AG04450 (cell line): ENCODE data around the gene ZBTB7C. TPM values are rescaled to one million over a fixed set of nuclear protein-coding genes. Genes with fewer than 3 reads are reported as not detected.

Source experiments
- CTCF ChIA-PET: fragments of 300-600, 350-600 bp; formaldehyde crosslinking; extraction: SDS; loops from one replicate; lab custom pipeline; 2022; ENCODE audit warnings: antibody characterized with exemption, inconsistent platforms; lab: Charles Lee
- POLR2A ChIA-PET: fragments of 350-600 bp; formaldehyde crosslinking; extraction: SDS; loops from one replicate; lab custom pipeline; 2021; ENCODE audit warnings: antibody characterized with exemption, inconsistent platforms; lab: Yijun Ruan, JAX
- DNase-seq: peaks from one replicate; pipeline ENCODE4 v3.0.0-alpha.2; 2011; ENCODE audit warnings: low read depth, low spot score
- H3K27ac ChIP-seq: one replicate; pipeline ENCODE4 v1.5.1; 2012; ENCODE audit warnings: low read depth, low read length, control low read depth
- H3K27me3 ChIP-seq: one replicate; pipeline ENCODE4 v1.6.0; 2012; ENCODE audit warnings: low read length; ENCODE audit not compliant: control insufficient read depth, insufficient read depth
- H3K4me3 ChIP-seq: 2 replicates; pipeline ENCODE4 v1.5.1; 2011; ENCODE audit warnings: mild to moderate bottlenecking, low read depth, low read length, control low read depth
- H3K9me3 ChIP-seq: 2 replicates; pipeline ENCODE4 v1.5.1; 2012; ENCODE audit warnings: low read length; ENCODE audit not compliant: control insufficient read depth, insufficient read depth
- polyA plus RNA-seq: library from polyadenylated mRNA; depleted of rRNA; stranded (reverse); fragments of >200 nt; gene quantifications from 2 replicates; pipeline ENCODE4 v1.2.3, GENCODE V29; 2011
- TF ChIP-seq, protein P1 (sequence below): IDR thresholded peaks from 2 replicates; pipeline ENCODE4 v1.5.1; 2011; ENCODE audit warnings: low read depth, low read length, control low read depth, inconsistent platforms

ZBTB7C gene
- polyA plus RNA-seq, 1 experiment = not detected

DNA sequence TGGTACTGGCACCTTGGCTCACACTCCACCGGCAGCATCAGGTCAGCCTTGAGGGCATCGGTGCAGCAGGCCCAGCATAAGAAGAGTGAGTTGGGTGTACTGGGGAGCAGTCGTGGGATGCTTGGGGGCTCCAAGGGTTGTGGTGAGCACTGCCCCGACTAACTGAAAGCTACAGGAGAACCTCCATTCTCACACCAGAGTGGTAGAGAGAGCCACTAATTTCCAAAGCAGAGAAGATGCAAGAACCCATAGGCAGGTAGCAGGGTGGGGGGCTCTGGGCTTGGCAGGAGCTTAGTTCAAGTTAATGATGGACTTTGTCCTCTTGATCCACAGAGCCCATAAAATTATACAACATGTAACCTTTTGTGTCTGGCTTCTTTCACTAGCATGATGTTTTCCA, 330.7 kb downstream of the ZBTB7C start:
- ChIA-PET CTCF (no interaction called here), POLR2A (no interaction called here)
- H3K9me3 ChIP-seq = no peaks in the 10 kb centered on the region
- H3K27me3 ChIP-seq = no peaks in the 10 kb centered on the region
- H3K27ac ChIP-seq = no peak overlapping the region
- TF ChIP-seq, protein P1, sequence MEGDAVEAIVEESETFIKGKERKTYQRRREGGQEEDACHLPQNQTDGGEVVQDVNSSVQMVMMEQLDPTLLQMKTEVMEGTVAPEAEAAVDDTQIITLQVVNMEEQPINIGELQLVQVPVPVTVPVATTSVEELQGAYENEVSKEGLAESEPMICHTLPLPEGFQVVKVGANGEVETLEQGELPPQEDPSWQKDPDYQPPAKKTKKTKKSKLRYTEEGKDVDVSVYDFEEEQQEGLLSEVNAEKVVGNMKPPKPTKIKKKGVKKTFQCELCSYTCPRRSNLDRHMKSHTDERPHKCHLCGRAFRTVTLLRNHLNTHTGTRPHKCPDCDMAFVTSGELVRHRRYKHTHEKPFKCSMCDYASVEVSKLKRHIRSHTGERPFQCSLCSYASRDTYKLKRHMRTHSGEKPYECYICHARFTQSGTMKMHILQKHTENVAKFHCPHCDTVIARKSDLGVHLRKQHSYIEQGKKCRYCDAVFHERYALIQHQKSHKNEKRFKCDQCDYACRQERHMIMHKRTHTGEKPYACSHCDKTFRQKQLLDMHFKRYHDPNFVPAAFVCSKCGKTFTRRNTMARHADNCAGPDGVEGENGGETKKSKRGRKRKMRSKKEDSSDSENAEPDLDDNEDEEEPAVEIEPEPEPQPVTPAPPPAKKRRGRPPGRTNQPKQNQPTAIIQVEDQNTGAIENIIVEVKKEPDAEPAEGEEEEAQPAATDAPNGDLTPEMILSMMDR = no peak
- no peak overlapping the region for H3K4me3 ChIP-seq
- no peak for DNase-seq

DNA sequence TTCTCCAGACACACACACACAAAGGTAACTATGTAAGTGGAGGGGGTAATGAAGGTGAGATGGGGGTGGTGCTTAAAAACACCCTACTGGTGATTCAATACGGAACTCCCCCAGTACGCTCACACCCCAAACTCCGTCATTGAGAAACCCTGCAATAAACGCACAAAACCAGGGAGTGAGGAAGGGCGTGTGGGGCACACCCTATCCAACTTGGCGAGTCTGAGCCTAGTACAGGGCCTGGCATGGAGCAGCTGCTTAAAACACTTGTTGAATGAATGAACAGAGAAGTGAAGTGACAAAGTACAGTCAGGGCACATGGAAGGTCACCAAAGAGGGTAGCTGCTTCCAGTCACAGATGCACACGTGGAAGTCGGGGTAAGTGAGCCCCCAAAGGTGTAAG, 331.9 kb downstream of the ZBTB7C start:
- Histone ChIP-seq H3K9me3 (no peaks in the 10 kb centered on the region; the same call in 1 of the 2 replicates), H3K27me3 (peaks cover 4% of the 10 kb centered on the region), H3K27ac (no peak overlapping the region), H3K4me3 (no peak overlapping the region)
- TF ChIP-seq, protein P1 = no peak
- CTCF ChIA-PET = no interaction called here
- DNase-seq = no peak
- POLR2A ChIA-PET = no interaction called here

DNA sequence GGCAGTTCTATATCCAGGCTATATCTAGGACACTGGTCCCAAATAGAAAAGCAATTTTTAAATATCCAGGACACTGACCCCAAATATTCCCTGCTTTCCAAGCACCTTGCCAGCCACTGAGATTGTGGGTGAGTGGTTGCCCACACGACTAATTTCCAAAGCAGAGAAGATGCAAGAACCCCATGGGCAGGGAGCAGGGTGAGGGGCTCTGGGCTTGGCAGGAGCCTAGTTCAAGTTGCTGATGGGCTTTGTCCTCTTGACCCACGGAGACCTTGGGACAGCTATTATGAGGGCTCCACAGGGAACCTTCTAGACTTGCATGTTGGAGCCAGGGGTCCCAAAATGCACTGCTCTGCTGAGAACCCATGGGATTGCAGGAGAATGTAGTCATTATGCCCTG, 332.7 kb downstream of the ZBTB7C start:
- ChIA-PET CTCF (no interaction called here), POLR2A (no interaction called here)
- no peak overlapping the region for H3K27ac ChIP-seq
- no peak for DNase-seq
- H3K27me3 ChIP-seq = peaks cover 4% of the 10 kb centered on the region
- no peaks in the 10 kb centered on the region; the same call in 1 of the 2 replicates for H3K9me3 ChIP-seq
- no peak overlapping the region for H3K4me3 ChIP-seq
- TF ChIP-seq, protein P1 = no peak

DNA sequence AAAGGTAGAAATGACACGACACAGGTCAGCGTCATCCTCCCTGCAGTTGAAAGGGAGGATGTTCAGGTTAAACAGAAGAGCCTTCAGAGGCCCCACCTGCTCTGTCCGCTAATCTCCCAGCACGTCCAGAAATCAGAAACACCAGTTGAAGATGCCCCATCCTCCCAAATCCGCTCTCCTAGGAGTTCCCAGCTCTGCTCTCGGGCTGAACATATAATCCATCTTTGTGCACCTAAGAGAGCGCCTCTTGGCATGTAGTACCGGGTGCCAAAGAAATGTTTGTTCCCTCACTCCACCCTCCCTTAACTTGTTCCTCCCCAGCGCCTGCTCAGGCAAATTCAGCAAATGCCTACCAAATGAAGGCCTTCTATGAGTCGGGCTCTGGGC, 333.5 kb downstream of the ZBTB7C start:
- DNase-seq = no peak
- CTCF ChIA-PET = no interaction called here
- TF ChIP-seq, protein P1 = no peak
- H3K4me3 ChIP-seq = no peak overlapping the region
- no peak overlapping the region for H3K27ac ChIP-seq
- POLR2A ChIA-PET = no interaction called here
- H3K27me3 ChIP-seq = peaks cover 4% of the 10 kb centered on the region
- H3K9me3 ChIP-seq = no peaks in the 10 kb centered on the region; the same call in 1 of the 2 replicates

DNA sequence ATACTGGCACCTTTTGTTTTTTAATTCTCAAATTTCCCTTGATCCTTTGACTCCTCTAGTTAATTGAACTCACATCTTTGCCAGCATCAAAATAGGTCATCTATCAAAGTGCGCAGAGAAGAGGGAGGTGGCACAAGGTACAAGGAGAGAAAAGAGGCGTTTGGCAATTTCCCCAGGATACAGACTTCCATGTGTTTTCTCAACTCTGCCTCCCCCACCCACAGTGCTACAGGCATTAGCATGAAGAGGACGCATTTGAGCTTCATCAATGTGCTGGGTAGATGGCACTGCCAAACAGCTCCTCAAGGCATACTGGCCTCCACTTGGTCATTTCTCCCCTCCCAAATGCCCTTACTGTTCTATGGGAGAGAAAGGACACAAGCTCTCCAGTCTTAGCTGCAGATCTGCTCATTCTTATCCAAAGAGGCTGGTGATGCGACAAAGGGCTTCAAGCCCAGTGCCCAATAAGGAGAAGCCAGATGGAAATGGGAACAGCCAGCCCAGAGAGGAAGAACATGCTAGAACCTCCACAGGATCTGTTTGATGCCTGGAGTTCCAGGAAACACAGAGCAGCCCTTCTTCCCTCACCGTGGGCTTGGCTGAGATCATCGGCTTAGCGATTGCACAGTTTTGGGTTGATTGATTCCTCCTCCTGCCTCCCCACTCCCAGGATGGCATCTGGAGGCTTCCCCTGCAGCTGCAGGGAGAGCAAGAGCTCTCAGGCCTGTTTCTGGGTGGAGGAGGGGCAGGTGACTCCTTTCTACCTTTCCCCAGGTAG, 334.1 kb downstream of the ZBTB7C start:
- CTCF ChIA-PET = no interaction called here
- peaks cover 7% of the 10 kb centered on the region for H3K27me3 ChIP-seq

More for the DNA sequence above, 334.1 kb downstream of the ZBTB7C start:
- no peak overlapping the region for H3K27ac ChIP-seq
- TF ChIP-seq, protein P1 = no peak
- no peaks in the 10 kb centered on the region; the same call in 1 of the 2 replicates for H3K9me3 ChIP-seq
- no peak for DNase-seq
- no peak overlapping the region for H3K4me3 ChIP-seq
- POLR2A ChIA-PET = no interaction called here
